Stimulated activated CD4-positive, alpha-beta T cell treated with anti-CD3 and anti-CD28 coated beads, Interleukin-1b, Interleukin-23, amount 100 ng/mL, for 24 hours (primary cell): ENCODE measurements around the gene PTBP1.

Experiments
- DNase-seq, 4 experiments: peaks; one replicate each; pipeline ENCODE4 v3.0.0-alpha.2; 2020; ENCODE audit warnings: low read depth in 4 of 4, low spot score in 1 of 4

Gene PTBP1

DNA sequence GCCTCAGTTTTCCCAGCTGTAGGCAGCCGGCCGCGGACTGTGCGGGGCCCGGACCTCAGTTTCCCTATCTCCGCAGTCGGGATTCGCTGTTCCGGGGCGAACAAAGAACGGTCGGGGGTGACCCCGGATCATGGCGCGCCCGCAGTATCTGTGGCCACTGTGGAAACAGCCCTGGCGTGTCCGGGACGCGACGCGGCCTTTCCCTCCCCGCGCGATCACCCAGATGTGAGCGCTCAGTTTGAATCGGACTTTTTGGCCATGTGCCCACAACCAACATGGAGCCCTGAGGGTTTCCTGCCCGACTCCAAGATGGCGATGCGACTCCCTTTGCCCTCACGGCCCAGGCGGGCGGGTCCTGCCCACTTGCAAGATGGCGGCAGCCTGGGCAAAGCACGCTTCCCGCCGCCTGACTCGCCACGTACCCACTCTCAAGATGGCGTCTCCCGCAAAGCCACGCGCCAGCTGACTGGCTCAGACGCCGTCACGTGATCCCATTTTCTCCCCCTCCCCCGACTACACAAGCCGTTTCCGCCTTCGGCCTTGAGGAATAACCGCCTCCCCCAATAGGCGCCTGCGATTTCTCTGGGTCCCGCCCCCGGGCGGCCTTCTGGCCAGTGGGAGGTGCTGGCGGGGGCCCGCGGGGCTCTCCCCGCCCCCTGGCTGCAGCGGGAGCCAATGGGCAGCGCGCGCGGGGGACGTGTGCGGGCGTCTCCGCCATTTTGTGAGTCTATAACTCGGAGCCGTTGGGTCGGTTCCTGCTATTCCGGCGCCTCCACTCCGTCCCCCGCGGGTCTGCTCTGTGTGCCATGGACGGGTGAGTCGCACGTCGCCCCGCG lies at the start of gene PTBP1:
Gene PTBP1, plus strand, starts transcription at position 761 of the 836 bp plus-strand sequence. Its CDS starts 46 bp downstream, at position 807.
- DNase-seq = peak; percentile 92 to 98 (median 98)

DNA sequence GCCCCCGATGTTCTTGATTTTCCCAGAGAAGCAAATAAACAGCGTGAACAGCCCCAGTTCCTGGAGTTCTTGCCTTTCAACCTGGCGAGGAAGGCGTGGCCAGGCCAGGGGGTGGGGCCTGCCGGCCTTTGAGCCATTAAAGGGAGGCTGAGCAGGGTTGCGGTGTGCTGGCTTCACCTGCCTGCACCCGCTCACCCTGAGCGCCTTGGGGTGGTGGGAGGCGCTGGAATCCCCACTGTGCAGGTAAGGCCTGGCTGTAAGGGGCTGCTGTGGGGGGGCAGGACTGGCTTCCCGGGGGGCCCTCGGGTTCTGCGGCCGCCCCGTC lies 49.0 kb upstream of the PTBP1 start:
- DNase-seq = no peak

DNA sequence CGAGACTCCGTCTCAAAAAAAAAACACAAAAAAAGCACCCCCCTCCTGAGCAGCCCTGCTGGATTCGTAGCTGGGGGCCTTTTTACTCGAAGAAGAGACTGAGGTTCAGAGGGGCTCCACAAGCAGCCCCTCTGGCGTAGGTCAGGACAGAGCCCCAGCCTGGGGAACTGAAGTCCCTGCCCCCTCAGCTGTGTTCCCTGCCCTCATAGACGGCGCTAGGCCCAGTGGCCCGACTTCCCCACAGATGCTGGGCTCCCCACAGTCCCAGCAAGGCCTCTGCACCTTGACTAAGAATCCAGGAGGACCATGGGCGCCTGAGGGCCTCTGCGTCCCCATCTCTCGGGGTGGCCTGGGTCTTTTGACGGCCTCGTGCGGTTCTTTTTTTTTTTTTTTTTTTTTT lies 47.4 kb upstream of the PTBP1 start:
- DNase-seq = no peak

GRCh38 chr19:750640-751423 lies 46.4 kb upstream of the PTBP1 start, which contains the start of gene MISP:
TSS of gene MISP (plus strand) at chr19:751112. CDS start at chr19:756947, 5,835 bp downstream.
- DNase-seq = no peak

DNA sequence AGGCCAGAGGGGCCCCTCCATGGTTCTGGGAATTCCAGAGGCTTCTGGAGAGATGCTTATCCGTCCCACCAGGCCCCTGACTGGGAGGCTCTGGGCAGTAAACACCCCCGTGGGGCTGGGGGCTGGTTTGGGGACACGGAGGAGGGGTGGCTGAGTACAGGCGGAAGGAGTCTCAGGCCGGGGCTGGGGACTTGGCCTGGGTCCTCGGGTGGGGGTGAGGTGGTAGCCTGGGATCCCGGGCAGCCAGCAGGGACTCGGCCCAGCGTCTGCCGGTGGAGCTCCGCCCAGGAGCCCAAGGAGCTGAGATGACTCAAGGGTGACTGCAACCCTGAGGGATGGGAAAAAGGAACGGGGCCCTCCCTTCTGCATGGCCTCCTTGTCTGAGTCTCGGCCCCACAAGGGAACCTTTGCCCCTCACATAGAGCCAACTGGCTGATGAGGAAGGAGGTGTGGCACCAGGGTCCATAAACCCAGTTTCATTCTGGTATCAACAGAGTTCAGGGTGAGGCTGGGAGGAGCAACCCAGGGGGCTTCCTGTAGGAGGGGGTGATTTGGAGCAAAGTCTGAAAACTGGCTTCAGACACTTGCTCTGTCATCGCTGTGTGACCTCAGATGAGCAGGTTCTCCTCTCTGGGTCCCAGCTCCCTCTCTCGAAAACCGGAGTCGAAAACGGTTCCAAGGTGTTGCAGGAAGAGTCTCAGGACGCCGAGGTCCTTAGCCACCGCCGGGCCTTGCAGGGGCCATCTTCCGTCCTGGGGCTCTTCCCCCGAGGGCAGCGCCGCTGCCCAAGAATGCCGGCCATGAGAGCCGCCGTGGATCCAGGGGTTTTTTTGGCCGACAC lies 45.5 kb upstream of the PTBP1 start:
- DNase-seq = no peak

DNA sequence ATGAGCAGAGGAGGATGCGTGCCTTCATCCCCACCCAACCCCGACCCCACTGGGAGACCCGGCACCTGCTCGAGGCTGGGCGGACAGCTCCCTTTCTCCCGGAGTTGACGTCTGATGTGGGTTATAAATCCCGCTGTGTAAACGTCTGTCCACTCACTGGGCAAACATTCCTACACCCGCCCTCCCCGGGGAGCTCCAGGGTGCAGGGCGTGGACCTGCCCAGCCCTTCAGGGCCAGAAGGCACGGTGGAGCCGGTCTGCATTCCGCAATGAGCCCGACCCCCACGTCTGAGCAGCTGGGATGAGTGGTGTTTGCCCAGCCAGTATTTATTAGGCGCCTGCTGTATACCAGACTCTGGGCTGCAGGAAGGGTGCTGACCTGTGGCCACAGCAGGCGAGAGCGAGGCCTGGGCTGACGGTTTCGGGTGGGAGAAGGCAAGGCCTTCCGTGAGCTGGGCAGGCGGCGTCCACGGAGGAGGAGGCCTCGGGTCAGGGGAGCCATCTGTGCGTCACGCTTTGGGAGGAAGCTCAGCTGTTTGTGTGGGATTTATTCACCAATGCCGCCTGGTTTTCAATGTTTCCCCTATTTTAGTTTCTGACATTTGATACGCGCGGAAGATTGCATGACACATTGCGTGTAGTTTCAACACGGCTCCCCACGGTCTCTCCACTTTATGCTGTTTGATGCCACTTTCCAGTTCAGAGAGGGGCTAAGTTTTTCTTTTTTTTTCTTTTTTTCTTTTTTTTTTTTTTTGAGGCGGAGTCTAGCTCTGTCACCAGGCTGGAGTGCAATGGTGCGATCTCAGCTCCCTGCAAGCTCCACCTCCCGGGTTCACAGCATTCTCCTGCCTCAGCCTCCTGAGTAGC lies 44.4 kb upstream of the PTBP1 start:
- no peak for DNase-seq

GRCh38 chr19:754530-754929 lies 42.7 kb upstream of the PTBP1 start:
- DNase-seq = no peak

DNA sequence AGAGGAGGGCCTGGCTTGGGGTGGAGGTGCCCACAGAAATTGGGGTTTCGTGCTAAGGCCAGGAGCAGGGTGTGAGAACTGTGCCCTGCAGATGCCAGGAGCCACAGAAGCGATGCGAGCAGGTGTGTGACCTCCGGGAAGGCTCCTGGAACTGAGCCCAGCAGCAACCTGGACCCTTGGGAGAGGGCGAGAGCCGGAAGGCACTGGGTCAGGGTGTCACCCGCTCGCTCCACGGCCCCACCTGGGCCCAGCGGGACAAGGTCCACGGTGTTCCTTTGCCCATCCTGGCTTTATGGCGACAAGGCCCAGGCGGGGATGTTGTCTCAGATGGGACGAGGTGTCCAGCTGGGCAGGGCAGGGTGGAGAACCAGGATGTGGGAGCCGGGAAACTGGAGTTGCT lies 42.2 kb upstream of the PTBP1 start:
- no peak for DNase-seq

DNA sequence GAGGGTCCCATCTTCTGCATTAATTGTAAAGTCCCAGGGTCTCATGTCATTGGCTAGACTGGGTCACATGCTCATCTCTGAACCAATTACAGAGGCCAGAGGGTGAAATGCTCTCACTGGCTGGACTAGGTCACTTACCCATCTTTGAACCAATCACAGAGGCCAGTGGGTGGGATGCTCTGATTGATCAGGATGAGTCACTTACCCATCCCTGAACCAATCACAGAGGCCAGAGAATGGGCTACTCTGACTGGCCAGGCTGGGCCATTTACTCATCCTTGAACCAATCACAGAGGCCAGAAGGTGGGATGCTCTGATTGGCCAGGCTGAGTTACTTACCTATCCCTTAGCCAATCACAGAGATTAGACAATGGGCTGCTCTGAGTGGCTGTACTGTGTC lies 41.0 kb upstream of the PTBP1 start:
- DNase-seq = no peak

GRCh38 chr19:756821-757688 lies 40.2 kb upstream of the PTBP1 start:
- DNase-seq = no peak

- no peak for DNase-seq
Measured at GRCh38 chr19:757811-758668, 39.2 kb upstream of the PTBP1 start.

DNA sequence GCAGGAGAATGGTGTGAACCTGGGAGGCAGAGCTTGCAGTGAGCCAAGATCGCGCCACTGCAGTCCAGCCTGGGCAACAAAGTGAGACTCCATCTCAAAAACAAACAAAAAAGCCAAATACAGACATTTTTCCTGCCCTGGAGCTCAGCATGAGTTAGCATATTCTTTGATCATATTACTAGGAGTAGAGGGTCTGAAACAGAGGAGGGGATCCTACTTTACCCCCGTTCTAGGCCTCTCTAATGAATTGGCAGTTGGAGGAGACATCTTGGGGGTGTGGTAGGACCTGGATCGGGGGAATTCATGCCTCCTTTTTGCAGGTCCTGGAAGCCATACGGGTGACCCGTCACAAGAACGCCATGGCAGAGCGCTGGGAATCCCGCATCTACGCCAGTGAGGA lies 34.1 kb upstream of the PTBP1 start:
- DNase-seq = no peak

- no peak for DNase-seq
Measured at GRCh38 chr19:763869-764268, 33.4 kb upstream of the PTBP1 start.

GRCh38 chr19:764301-764700 lies 33.0 kb upstream of the PTBP1 start:
- no peak for DNase-seq

- no peak for DNase-seq
Measured at GRCh38 chr19:765179-765738, 32.0 kb upstream of the PTBP1 start.

- DNase-seq = no peak
Measured at GRCh38 chr19:768424-768823, 28.8 kb upstream of the PTBP1 start.

DNA sequence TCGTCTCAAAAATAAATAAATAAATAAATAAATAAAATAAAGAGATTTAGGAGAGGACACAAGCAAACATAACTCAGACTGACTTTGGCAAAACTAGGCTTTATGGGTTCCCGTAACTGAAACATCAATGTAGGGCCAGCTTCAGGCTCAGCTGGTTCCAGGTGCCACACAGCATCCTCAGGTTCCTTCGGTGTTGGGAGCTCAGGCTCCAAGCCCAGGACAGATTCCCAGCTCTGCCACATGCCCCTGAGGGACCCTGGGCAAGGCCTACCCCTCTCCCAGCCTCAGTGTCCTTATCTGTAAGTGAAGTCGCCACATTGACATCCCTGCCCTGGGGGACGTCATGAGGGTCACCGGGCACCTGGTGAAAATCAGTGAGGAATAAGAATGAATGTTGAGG lies 27.6 kb upstream of the PTBP1 start:
- DNase-seq = no peak

GRCh38 chr19:771332-771785 lies 25.9 kb upstream of the PTBP1 start:
- DNase-seq = peak in 1 of 4 experiments; percentile 13
